ENCODE results near the gene MYOM1.

MYOM1 gene

DNA sequence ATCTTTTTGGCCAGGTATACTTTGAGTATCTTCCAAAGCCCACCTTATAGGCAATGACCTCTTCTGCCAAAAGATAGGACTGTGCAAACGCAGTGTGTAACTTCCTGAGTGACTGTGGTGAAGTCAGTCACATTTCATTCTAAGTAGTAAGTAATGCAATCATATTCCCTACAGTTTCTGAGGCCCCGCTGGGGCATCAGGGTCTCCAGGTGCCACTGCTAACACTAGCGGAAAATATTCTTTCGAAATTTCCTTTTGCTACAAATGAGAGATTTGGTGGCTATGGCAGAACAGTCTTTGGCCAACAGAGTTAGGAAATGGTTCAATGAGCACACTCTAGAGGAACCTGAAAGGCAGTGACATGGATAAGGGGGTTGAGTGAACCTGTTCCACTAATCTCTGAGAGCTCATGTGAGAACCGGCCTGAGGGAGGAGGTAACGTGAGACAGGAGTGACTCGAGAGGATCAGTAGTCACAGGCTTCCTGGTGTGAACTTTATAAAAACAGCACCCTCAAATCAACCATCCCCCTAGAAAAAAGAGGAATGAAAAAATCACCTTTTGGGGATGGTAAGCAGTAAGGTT, 104.2 kb downstream of the MYOM1 start:
- no peak for DNase-seq (ENCODE audit: low read depth)

DNA sequence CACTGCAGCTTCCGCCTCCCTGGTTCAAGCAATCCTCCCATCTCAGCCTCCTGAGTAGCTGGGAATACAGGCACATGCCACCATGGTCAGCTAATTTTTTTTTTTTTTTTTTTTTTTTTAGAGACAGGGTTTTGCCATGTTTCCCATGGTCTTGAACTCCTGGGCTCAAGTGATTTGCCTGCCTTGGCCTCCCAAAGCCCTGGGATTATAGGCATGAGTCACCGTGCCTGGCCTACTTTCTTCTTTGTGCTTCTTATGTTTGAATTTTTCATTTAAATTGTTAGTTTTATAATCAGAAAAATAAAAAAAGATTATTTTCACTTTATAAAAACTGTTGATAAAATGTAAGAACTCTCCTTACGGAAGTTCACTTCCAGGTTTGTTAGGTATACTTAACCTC, 105.3 kb downstream of the MYOM1 start:
- DNase-seq (ENCODE audit: low read depth): no peak

DNA sequence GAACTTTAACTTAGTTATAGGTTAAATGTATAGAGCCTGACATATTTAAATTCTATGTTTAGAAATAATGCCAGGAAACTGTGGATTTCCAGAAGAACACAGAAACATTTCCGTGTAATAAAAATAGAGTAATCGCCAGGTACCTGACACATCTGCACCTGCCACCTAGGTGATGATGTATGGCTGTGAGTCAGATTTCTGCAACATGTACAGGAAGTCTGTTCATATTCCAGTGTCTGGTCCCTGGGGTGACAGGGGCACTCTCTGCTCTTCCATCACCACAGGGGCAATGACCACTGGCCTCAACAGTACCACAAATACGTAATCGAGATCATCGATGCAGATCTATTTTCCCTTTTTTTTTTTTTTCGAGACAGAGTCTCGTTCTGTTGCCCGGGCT, 105.7 kb downstream of the MYOM1 start:
- no peak for DNase-seq (ENCODE audit: low read depth)

DNA sequence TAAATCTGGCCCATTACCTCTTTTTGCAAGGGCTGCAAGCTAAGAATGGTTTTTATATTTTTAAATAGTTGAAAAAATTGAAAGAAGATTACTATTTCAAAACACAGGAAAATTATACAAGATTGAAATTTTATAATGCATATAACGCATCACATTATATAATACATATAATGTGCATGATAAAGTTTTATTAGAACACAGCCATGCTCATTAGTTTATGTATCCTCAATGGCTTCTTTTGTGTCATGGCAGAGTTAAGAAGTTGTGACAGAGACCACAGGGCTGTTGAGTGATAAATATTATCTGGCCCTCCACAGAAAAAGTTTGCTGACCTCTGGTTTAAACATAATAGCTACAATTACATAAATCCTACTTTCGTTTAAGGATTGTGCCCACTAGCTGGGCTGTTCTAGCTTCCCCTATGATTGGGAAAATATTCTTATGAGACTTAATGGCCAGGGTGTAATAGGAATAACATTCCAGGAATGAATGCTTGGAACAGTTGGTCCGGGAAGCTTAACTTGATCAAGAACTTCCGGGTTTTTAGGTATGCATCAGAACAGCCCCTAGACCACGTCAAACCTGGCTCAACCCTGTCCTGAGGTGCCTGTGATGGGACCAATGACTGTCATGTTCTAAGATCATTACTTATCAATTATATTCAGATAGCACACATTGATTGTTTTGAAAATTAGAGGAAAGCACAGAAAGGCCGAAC, 108.1 kb downstream of the MYOM1 start:
- no peak for DNase-seq (ENCODE audit: low read depth)

DNA sequence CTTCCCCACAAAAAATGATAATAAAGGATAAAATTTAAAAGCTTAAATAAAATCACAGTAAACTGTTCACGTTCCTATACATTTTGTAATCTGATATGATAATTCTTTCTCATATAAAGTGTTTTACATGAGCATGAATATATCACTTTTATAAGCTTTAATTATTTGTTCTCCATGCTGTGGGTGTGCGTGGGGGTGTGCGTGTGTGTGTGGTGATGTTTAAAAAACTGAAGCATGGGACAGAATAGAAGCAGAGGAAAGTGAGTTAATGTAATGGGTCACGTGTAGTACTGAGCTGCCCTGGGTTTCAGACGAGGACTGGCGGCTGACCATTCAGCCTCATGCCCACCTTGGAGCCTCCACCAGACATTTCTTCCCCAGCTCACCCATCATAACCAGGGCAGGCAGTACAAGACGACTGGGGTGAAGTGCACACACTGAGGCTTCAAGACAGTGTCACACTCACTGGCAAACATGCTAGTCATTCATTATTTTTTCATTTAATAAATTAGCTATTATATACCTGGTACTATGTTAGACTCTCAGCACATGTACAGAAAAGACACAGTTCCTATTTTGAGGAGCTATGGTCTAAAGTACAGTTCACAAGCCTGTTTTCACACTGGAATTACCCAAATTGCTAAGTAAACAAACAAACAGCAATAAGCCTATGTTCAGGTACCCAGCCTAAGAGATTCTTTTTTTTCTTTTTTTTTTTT, 109.6 kb downstream of the MYOM1 start:
- DNase-seq (ENCODE audit: low read depth): no peak

DNA sequence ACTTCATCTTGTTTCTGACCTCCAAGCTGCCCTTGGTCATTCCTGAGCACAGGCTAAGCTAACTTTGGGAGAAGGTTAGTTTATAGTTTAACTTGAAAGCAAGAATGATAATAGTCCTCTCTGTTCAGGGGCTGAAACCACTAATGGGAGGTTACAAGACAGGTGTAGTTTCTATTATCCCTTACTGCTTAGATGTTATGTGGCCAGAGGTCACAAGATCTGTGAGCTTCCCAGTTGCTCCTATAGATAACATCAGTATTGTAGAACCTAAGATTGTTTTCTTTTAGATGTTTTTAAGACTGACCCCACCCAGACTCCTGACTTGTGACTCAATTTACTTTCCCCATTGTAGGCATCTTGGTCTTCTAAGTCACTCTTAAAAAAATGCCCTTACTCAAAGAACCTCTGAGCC, 112.0 kb downstream of the MYOM1 start:
- DNase-seq (ENCODE audit: low read depth): no peak

DNA sequence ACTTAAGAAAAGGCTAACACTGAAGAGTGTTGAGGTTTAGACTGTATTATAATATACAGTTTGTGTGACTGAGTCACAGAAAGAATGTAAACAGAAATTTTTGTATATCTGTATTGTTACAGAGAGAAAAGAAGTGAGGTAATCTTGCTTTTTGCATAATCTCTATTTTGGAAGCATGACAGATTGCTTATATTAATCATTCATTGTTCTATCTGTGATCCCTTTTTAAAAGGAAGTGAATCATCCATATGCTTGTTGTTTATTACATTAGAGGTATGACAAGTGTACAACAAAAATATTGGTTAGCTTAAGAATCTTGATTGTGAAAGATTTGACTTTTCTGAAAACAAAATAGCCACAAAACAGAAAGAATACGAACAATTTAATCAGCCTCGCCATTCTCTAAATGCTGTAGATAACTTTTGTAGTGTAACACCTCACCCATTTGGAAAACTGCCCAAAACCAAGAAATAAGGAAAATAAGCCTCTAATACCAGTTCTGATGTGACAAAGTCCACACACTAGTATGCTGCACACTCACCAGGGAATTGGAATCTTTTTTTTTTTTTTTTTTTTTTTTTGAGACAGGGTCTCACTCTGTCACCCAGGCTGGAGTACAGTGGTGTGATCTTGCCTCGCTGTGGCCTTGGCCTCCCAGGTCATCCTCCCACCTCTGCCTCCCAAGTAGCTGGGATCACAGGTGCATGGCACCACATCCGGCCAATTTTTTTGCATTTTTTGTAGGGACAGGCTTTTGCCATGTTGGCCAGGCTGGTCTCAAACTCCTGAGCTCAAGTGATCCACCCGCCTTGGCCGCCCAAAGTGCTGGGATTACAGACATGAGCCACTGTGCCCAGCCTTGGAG, 115.3 kb downstream of the MYOM1 start:
- no peak for DNase-seq (ENCODE audit: low read depth)

DNA sequence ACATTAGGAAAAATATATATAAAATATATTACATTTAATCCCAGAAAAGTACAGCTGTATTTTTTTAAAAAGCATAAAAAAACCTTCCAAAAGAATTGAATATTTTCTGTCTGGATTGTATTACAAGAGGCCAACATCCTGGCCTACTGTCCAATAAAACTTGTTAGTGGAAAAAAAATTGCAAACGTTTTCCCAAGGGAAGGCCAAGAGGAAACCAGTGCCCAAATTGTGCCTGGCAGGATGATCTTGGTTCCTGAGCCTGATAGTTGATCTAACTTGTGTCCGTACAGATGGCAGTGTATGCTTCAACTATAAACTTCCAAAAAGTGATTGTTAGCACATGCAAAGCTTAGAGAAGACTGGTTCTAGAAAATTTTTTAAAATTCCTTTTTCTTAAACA, 116.2 kb downstream of the MYOM1 start:
- no peak for DNase-seq (ENCODE audit: low read depth)

DNA sequence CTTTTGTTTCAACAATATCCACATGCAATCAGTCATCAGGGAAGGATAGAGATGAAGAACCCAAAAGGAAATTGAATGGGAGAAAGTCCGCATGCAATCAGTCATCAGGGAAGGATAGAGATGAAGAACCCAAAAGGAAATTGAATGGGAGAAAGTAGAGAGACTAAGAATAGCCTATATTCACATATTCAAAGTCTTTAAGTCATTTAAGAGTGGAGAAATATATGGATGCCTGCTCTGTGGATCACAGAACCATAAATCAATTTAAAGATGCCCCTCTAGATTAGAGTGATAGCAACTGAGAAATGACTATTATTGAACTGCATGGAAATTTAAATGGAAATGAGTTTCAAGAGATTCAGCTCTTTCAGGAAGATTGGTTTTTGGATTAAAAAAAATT, 116.8 kb downstream of the MYOM1 start:
- DNase-seq (ENCODE audit: low read depth): no peak

DNA sequence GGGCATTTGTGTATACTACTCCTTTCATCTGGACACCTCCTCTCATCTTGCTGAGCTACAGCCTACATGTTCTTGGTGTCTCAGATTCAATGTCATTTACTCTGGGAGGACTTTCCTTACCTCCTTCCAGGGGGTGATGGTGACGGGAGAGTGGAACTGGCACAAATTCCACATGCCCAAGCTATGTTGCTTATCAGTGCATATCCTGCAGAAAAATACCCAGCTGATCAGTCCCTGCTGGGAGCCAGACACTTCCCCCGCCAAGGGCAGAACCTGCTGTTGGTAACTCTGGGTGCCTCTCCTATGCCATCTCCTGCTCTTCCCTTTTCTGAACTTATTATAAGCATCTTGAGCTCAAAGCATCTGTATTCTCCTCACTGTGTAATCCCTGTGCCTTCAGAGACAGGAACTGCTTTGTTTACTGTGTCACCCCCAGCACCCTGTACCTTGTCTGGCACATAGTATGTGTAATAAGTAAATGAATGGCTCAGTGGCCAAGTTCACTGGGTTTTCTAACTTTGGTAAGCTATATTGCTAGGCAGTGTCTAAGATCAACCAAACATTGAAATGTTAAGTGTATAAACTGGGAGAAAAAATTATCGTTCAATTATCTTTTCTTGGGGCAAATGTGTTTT, 119.2 kb downstream of the MYOM1 start:
- no peak for DNase-seq (ENCODE audit: low read depth)

DNA sequence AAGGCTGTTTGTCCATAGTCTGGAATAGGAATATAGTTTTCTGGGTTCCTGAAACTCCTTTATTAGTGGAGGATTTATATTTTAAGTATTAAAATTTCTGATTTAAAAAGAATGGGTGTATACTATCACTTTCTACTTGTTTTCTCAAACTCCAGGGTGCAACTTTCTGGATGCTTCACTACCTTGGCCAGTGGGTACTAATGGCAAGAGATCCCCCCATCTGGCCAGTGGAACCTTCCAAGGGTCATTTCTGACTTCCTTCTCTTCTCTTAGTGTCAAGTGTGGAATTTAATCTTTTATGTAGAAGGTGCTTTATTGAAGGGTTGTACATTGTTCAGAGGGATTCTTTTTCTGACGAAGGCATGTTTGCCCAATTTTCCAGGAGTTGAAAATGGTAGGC, 120.4 kb downstream of the MYOM1 start:
- no peak for DNase-seq (ENCODE audit: low read depth)

DNA sequence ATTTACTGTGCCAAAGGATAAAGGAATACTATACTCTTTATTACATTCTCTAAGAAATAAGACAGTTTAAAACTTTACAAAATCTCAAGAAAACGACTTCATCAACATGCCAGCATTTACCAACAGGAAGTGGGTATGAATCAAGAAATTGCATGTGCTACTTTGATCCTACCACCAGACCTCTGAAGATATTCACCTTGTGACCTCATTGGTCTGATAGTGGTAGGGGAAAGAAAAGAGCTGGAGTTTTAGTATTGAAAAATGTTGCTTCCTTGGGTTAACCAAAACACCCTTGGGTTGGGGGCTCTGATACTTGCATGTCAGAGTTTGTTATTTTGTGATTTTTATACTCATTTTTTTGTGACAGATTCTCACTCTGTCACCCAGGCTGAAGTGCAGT, 122.7 kb downstream of the MYOM1 start:
- no peak for DNase-seq (ENCODE audit: low read depth)

DNA sequence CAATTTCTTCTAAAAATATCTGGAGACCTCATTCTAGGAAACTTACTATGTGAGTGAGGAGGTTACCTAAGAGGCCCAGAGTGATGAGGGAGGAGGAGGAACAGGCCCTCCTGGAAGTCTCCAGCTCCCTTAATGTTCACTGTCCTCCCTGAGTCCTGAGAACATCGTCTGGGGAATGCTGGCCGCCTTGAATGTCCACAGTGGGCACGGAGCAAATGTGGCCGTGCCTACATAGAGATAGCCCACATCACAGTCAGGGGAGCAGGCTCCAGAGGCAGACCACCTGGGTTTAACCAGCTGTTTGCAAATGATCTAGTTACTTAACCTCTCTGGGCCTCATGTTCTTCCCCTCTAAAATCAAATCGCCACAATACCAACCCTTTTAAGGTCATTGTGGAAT, 123.8 kb downstream of the MYOM1 start:
- DNase-seq (ENCODE audit: low read depth): no peak

DNA sequence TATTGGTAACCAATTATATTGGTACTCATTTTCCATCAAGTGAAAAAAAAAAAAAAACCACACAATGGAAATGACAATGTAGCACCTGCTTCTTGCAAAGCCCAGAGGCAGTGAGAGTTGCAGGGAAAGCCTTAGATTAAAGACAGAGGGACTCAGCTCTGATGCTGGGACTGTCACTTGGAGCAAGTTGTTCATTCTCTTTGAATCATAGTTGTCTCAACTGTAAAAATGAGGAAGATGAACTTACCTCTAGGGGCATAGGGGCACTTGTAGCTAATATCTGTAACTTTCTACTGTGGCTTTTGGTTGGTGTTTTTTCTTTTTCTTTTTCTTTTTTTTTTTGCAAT, 125.5 kb downstream of the MYOM1 start:
- no peak for DNase-seq (ENCODE audit: low read depth)

DNA sequence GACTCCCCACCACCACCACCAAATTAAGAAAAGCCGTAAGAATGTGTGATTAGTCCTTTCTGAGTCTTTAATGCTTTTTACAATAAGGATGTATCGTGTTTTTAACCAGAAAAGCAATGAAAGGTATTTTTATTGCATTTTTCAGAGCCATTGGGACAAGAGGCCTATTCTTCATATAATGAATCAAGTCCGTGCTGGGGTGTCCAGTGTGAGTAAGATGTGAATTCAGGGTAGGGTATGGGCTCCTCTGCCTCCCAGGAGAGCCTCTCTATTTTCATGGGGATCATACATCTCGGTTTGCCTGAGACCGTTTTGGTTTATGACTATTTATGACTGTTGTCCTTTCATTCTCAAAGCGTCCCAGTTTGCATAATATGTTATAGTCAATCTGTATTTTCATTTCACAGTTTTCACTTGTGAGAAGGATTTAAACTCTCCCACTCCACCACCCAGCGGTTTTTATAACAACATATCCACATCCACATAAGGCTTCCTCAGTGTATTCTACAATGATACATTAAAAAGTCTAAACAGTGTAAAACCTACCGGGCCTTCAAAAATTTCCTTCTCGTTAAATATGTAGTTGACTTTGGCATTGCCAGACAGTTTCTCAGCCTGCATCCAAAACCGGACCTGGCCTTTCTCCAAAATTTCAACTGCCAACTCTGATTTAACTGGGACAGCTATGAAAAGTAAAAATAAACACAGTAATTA, 126.0 kb downstream of the MYOM1 start:
- DNase-seq (ENCODE audit: low read depth): no peak

DNA sequence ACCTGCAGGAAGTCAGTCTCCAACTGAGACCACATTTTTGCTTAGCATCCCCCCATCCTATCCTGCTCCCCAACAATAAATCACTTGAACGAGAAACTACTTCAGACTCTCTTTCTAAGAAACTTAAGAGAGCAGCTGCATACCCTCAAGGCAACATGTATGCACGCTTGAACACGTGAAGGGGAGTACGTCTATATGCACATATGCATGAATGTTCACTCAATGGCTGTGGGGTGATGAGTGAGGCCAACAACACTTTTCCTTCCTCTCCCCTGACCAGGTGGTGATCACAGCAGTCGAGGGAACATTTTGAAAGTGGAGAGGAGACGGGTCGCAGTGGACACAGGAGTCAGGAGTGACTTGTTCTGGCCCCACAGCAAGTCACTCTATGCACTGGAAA, 127.0 kb downstream of the MYOM1 start:
- no peak for DNase-seq (ENCODE audit: low read depth)

DNA sequence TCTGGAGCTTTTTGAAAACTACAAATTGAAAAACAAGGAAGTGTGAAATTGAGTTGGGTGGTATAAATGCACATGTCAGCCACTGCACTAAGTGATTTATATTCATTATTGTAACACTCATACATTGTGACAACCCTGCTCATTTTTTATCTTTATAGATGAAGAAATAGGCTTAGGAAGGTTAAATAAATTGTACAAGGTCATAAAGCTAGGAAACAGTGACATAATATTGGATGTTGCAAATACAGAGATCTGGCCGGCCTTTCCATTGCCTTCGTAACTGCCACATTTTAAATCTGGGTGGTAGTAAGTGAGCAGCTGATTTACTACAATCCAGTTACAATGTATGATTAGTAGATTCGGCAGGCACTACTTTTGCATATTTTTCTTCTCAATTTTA, 130.2 kb downstream of the MYOM1 start:
- DNase-seq (ENCODE audit: low read depth): no peak

DNA sequence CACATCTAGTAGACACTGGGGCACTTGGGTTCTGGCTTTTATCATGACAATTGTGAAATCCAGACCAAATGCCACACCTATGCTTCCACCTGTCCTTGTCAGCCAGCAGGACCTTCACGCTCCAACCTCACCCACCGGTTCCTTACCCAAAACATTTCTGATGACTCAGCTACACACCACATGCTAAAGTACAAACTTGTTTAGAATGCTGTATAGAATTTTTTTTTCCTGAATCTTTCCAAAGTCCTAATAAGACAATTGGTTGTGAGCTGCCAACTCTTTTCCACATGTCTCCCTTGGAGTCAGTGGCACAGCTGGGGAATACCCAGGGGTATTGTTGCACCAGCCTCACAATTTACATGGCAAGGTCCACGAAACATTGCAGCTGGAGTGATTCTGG, 131.3 kb downstream of the MYOM1 start:
- DNase-seq (ENCODE audit: low read depth): no peak

DNA sequence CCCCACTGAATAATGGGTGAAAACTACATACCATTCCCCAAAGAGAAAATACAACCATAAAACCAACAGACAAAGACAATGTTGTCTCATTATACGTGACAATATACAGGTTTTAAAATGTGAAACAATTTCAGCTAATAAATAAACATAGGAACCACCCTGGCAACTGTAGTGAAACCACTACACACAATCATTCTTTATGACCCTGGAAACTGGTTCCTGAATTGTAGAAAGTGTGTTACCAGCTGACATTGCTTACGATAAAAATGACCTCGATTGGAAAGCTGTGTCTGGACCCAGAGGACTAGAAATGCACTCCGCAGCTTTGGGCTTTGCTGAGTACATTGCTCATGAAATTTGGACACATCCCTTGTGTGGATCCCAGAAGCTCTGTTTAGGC, 132.9 kb downstream of the MYOM1 start:
- DNase-seq (ENCODE audit: low read depth): no peak

DNA sequence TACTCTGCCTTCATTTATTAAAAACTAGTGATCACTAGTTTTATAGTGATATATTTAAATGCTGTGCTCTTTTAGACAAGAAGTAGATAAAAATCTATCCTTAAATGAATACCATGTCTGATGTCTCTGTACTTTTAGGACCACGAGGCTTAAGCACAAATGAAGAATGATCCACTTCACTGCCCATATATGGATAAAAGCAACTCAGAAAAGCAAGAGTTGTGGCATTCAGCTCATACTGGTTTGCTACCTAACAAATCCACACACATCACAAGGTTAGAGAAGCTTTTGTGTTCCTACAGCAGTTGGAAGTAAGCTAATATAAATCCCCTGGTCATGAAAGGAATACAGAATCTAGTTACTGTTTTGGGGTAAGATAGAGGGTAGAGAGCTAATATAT, 134.2 kb downstream of the MYOM1 start:
- DNase-seq (ENCODE audit: low read depth): no peak

DNA sequence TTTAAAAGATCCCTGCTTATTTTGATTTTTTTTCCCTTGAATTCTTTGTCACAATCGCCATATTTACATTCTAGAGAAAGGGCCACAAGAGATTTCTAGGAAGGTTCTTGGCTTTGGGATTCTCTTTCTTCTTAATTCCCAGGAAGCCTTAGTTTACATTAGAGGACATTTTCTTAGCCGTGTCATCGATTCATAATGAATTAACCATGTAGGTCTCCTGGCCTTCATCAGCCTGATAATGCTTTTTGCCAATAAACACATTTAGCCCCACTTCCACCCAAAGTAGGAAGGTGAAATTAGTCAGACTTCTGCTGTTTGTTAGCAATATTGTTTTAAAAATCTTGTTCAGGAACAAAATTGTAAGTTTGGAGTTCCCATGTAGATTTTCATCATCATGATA, 135.6 kb downstream of the MYOM1 start:
- no peak for DNase-seq (ENCODE audit: low read depth)

DNA sequence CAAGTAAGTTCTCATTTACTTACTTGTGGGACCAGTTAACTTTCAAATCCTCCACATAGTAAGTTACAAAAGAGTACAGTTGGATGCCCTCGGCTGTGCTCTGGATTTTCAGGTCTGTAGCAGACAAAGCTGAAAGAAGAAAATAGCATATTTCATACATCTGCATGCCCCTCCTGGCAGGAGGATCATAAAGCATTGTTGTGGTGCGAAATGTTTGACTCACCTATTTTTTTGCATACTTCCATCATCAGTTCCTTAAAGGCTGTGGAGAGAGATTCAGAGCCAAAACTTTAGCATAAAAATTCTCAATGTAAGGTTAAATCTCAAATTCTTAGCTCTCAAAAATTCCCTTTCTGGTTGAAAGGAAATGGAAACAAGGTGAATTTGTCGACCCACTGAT, 136.0 kb downstream of the MYOM1 start:
- DNase-seq (ENCODE audit: low read depth): no peak
